ENCODE measurements around the gene KRTAP10-12. TPM values are rescaled to one million over a fixed set of nuclear protein-coding genes. Genes with fewer than 3 reads are reported as not detected.

KRTAP10-12 gene
- total and polyA plus RNA-seq, 2 of the 4 experiments (the other 2 are of a cell fraction), result not detected

DNA sequence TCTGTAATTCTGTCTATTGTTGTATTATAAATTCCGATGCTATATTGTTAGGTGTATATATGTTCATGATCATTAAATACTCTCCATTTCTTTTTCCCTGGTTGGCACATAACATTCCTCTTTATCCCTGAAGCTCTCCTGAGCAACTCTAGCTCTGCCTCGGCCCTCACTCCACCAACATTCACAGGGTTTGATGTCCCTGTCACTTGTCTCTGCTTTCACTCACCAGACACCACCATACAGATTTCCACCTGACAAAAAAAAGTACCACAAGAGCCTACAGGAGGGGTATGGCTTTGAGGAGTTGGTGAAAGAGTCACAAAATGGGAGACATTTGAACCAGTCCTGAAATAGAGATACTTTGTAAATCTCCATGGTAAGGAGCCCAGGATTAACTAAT is 23.2 kb downstream of the KRTAP10-12 start:
- Histone ChIP-seq H2AK5ac (ENCODE audit: low read depth, low read length) (no peak overlapping the region), H3K4me2 (ENCODE audit: low read depth, low read length) (no peak overlapping the region), H2BK15ac (ENCODE audit: low read depth, low read length) (no peak overlapping the region), H3K27me3 (ENCODE audit: control insufficient read depth, insufficient read depth, low read length) (peaks cover 43% of the 10 kb centered on the region), H4K8ac (ENCODE audit: low read depth in 2 of 2, low read length in 2 of 2) (no peak overlapping the region), H3K4ac (ENCODE audit: low read depth, low read length) (no peak overlapping the region), H3K9me1 (ENCODE audit: insufficient read depth, low read length) (no peaks in the 10 kb centered on the region), H3K27ac (ENCODE audit: insufficient read depth, low read length) (no peak overlapping the region), H4K91ac (ENCODE audit: insufficient read depth, low read depth, low read length) (no peak overlapping the region), H3K9me3 (ENCODE audit: control insufficient read depth, insufficient read depth, low read length) (no peaks in the 10 kb centered on the region), H3K23ac (ENCODE audit: low read depth, low read length) (no peak overlapping the region), H3K79me1 (ENCODE audit: low read depth in 1 of 2, low read length in 2 of 2) (no peaks in the 10 kb centered on the region), H2AK9ac (replicated peaks; ENCODE audit: low read depth, low read length, poor library complexity) (no peak overlapping the region), H2BK120ac (ENCODE audit: low read depth, low read length) (no peak overlapping the region), H3K56ac (ENCODE audit: extremely low read depth, insufficient read depth, low read length) (no peak overlapping the region), H2AFZ (replicated peaks; ENCODE audit: low read length, poor library complexity) (no peak overlapping the region), H4K5ac (ENCODE audit: low read depth, low read length) (no peak overlapping the region), H3K4me1 (ENCODE audit: control insufficient read depth, insufficient read depth, low read length) (no peaks in the 10 kb centered on the region), H3K18ac (ENCODE audit: low read depth, low read length) (no peak overlapping the region), H2BK20ac (ENCODE audit: low read depth, low read length) (no peak overlapping the region), H3K36me3 (ENCODE audit: control insufficient read depth, insufficient read depth, low read length) (no peaks in the 10 kb centered on the region), H3K14ac (replicated peaks; ENCODE audit: low read depth, low read length) (no peak overlapping the region), H3K4me3 (ENCODE audit: insufficient read depth, low read depth, low read length) (no peak overlapping the region), H3K9ac (ENCODE audit: low read depth, low read length) (no peak overlapping the region), H2BK5ac (ENCODE audit: low read depth, low read length, poor library complexity, severe bottlenecking) (no peak overlapping the region), H4K20me1 (ENCODE audit: insufficient read depth, low read length) (no peaks in the 10 kb centered on the region)
- no TSS peak for BruUV-seq (replicated peaks)
- no CpG with 5 or more reads among the region's 2 CpGs for WGBS, 2 experiments (ENCODE audit: extremely low coverage in 2 of 2, insufficient read length in 1 of 2)
- dilution Hi-C loops (cut with HindIII; ENCODE audit: low sequenced_read_pairs, unreplicated experiment) (no loop called here), intact Hi-C loops (cut with micrococcal nuclease) (no loop called here), in situ Hi-C loops (cut with MboI; ENCODE audit: low sequenced_read_pairs) (no loop called here)
- ChIA-PET POLR2A (ENCODE audit: unreplicated experiment) (no interaction called here), CTCF (interaction anchor here (0.7 kb wide), 1 partner anchor 42 kb away, joined by 3 read pairs; no protein-coding TSS in a partner anchor)
- DNase-seq (no peak), ATAC-seq (ENCODE audit: low read depth) (no peak)
- TF ChIP-seq SMC3 (IDR thresholded peaks at IDR 0.05; ENCODE audit: low read depth, low read length) (no peak), MXI1 (IDR thresholded peaks at IDR 0.05; ENCODE audit: borderline replicate concordance, low read depth, low read length) (no peak), CEBPB (IDR thresholded peaks at IDR 0.05; ENCODE audit: low read depth, low read length) (no peak), POLR2A (IDR thresholded peaks at IDR 0.05; ENCODE audit: low read depth, low read length) (no peak), BHLHE40 (IDR thresholded peaks at IDR 0.05; ENCODE audit: low read depth, low read length) (no peak), CTCF (conservative IDR thresholded peaks at IDR 0.05; ENCODE audit: low read depth, low read length) (no peak), RCOR1 (IDR thresholded peaks at IDR 0.05; ENCODE audit: insufficient replicate concordance, low read length) (no peak), CHD1 (IDR thresholded peaks at IDR 0.05; ENCODE audit: low read depth, low read length) (no peak), RFX5 (IDR thresholded peaks at IDR 0.05; ENCODE audit: low read depth, low read length) (no peak), RAD21 (IDR thresholded peaks at IDR 0.05; ENCODE audit: low read length) (no peak), FOS (IDR thresholded peaks at IDR 0.05; ENCODE audit: low read depth, low read length) (no peak), NFE2L2 (IDR thresholded peaks at IDR 0.05; ENCODE audit: low read depth, low read length) (no peak), MAFK (IDR thresholded peaks at IDR 0.05; ENCODE audit: low read depth, low read length) (no peak), MAZ (IDR thresholded peaks at IDR 0.05; ENCODE audit: borderline replicate concordance, low read depth, low read length) (no peak)
- TF ChIP-seq, protein P1, sequence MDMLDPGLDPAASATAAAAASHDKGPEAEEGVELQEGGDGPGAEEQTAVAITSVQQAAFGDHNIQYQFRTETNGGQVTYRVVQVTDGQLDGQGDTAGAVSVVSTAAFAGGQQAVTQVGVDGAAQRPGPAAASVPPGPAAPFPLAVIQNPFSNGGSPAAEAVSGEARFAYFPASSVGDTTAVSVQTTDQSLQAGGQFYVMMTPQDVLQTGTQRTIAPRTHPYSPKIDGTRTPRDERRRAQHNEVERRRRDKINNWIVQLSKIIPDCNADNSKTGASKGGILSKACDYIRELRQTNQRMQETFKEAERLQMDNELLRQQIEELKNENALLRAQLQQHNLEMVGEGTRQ (IDR thresholded peaks at IDR 0.05; ENCODE audit: low read depth, low read length), result no peak
- TF ChIP-seq, protein P2, sequence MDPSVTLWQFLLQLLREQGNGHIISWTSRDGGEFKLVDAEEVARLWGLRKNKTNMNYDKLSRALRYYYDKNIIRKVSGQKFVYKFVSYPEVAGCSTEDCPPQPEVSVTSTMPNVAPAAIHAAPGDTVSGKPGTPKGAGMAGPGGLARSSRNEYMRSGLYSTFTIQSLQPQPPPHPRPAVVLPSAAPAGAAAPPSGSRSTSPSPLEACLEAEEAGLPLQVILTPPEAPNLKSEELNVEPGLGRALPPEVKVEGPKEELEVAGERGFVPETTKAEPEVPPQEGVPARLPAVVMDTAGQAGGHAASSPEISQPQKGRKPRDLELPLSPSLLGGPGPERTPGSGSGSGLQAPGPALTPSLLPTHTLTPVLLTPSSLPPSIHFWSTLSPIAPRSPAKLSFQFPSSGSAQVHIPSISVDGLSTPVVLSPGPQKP (IDR thresholded peaks at IDR 0.05; ENCODE audit: borderline replicate concordance, low read depth, low read length), result no peak
